ENCODE data around the gene FUT7. TPM values are rescaled to one million over a fixed set of nuclear protein-coding genes. Genes with fewer than 3 reads are reported as not detected.

FUT7 gene
- total and polyA plus RNA-seq, 9 of the 15 experiments (the other 6 are each of a cell fraction or from before 2014, with no cell fraction given) = not detected

GRCh38 chr9:136991993-136992818 is 39.7 kb downstream of the FUT7 start, which contains the start of gene PAXX (continued):
- TF ChIP-seq GATA2 (CRISPR knock-in tag; IDR thresholded peaks at IDR 0.05) (no peak), ZBTB8A (IDR thresholded peaks at IDR 0.05; ENCODE audit: partially characterized antibody) (no peak), FOXP1 (CRISPR knock-in tag; IDR thresholded peaks at IDR 0.05) (no peak; the same call in 1 of the 2 replicates), RNF2 (IDR thresholded peaks at IDR 0.05) (peak; percentile 42; the same call in 1 of the 2 replicates), MXD1 (CRISPR knock-in tag; IDR thresholded peaks at IDR 0.05; ENCODE audit: borderline replicate concordance, poor library complexity, severe bottlenecking) (peak; percentile 83), E2F4 (CRISPR knock-in tag; IDR thresholded peaks at IDR 0.05; ENCODE audit: low read depth) (no peak), ATF4 (CRISPR knock-in tag; IDR thresholded peaks at IDR 0.05) (no peak), FOXJ2 (tag; IDR thresholded peaks at IDR 0.05) (no peak), POLR2AphosphoS2 (IDR thresholded peaks at IDR 0.05; ENCODE audit: low read length) (no peak), CBX8 (IDR thresholded peaks at IDR 0.05; ENCODE audit: borderline replicate concordance, extremely low read depth, low read depth, low read length, poor library complexity, severe bottlenecking) (no peak), RBM14 (IDR thresholded peaks at IDR 0.05; ENCODE audit: borderline replicate concordance, insufficient read depth, low read depth, low read length) (no peak), NEUROD1 (IDR thresholded peaks at IDR 0.05; ENCODE audit: borderline replicate concordance, low read depth, low read length, partially characterized antibody) (no peak), NUFIP1 (IDR thresholded peaks at IDR 0.05; ENCODE audit: partially characterized antibody) (no peak), RUNX1 (IDR thresholded peaks at IDR 0.05; ENCODE audit: low read depth) (no peak), HNRNPK (IDR thresholded peaks at IDR 0.05; ENCODE audit: low read depth, low read length, poor library complexity, severe bottlenecking) (peak; percentile 94), TRIM25 (IDR thresholded peaks at IDR 0.05; ENCODE audit: borderline replicate concordance) (no peak), ZZZ3 (IDR thresholded peaks at IDR 0.05) (no peak), ARID1B (IDR thresholded peaks at IDR 0.05) (no peak), ZNF699 (CRISPR knock-in tag; IDR thresholded peaks at IDR 0.05; ENCODE audit: insufficient replicate concordance) (no peak), OTX1 (CRISPR knock-in tag; IDR thresholded peaks at IDR 0.05) (no peak), ZNF764 (CRISPR knock-in tag; IDR thresholded peaks at IDR 0.05; ENCODE audit: low read depth) (no peak), PTTG1 (tag; IDR thresholded peaks at IDR 0.05; ENCODE audit: low read depth) (no peak), ZNF830 (CRISPR knock-in tag; IDR thresholded peaks at IDR 0.05) (no peak), SRSF1 (IDR thresholded peaks at IDR 0.05; ENCODE audit: low read depth, low read length) (no peak)
